Measurements from ENCODE around the gene TLK1.
"Not testable (repeated sequence)": the region's sequence is repeated elsewhere in the genome, so short reads cannot be mapped to it uniquely, and the experiment has no call there.

TLK1 gene

GRCh38 chr2:171169839-171170238 is 9.1 kb upstream of the TLK1 start:
- no peak for DNase-seq (ENCODE audit: low read depth in 2 of 2)

GRCh38 chr2:171169333-171169732 is 8.6 kb upstream of the TLK1 start:
- no peak for DNase-seq (ENCODE audit: low read depth in 2 of 2)

GRCh38 chr2:171167352-171167997 is 6.8 kb upstream of the TLK1 start:
- no peak for DNase-seq (ENCODE audit: low read depth in 2 of 2)

- DNase-seq (ENCODE audit: low read depth in 2 of 2): no peak
Observed at GRCh38 chr2:171166328-171166983, 5.8 kb upstream of the TLK1 start.

- no peak for DNase-seq (ENCODE audit: low read depth in 2 of 2)
Observed at GRCh38 chr2:171165967-171166327, 5.3 kb upstream of the TLK1 start.

GRCh38 chr2:171163261-171163660 is 2.6 kb upstream of the TLK1 start:
- no peak for DNase-seq (ENCODE audit: low read depth in 2 of 2)

- not testable (repeated sequence) for DNase-seq (ENCODE audit: low read depth in 2 of 2)
Observed at GRCh38 chr2:171162522-171163197, 2.0 kb upstream of the TLK1 start.

GRCh38 chr2:171160956-171161740 is 455 bp upstream of the TLK1 start:
- peak; percentile 14 to 53 for DNase-seq (ENCODE audit: low read depth in 2 of 2)

GRCh38 chr2:171159372-171160118 is 1.1 kb downstream of the TLK1 start:
- peak; percentile 3 to 26 for DNase-seq (ENCODE audit: low read depth in 2 of 2)

GRCh38 chr2:171158790-171159371 is 1.8 kb downstream of the TLK1 start:
- no peak for DNase-seq (ENCODE audit: low read depth in 2 of 2)

- no peak for DNase-seq (ENCODE audit: low read depth in 2 of 2)
Observed at GRCh38 chr2:171158036-171158789, 2.5 kb downstream of the TLK1 start.

GRCh38 chr2:171157109-171157500 is 3.6 kb downstream of the TLK1 start:
- DNase-seq (ENCODE audit: low read depth in 2 of 2): no peak

- DNase-seq (ENCODE audit: low read depth in 2 of 2): no peak
Observed at GRCh38 chr2:171154348-171154747, 6.3 kb downstream of the TLK1 start.

GRCh38 chr2:171150694-171151285 is 9.9 kb downstream of the TLK1 start:
- no peak for DNase-seq (ENCODE audit: low read depth in 2 of 2)

GRCh38 chr2:171149986-171150693 is 10.6 kb downstream of the TLK1 start:
- DNase-seq (ENCODE audit: low read depth in 2 of 2): no peak

GRCh38 chr2:171149171-171149938 is 11.3 kb downstream of the TLK1 start:
- no peak for DNase-seq (ENCODE audit: low read depth in 2 of 2)

- no peak for DNase-seq (ENCODE audit: low read depth in 2 of 2)
Observed at GRCh38 chr2:171147081-171147480, 13.6 kb downstream of the TLK1 start.

- no peak for DNase-seq (ENCODE audit: low read depth in 2 of 2)
Observed at GRCh38 chr2:171146633-171147032, 14.1 kb downstream of the TLK1 start.

- no peak for DNase-seq (ENCODE audit: low read depth in 2 of 2)
Observed at GRCh38 chr2:171146071-171146470, 14.6 kb downstream of the TLK1 start.
